Endothelial cell of umbilical vein (primary cell): ENCODE results near the gene KCTD17. TPM values are rescaled to one million over a fixed set of nuclear protein-coding genes. Genes with fewer than 3 reads are reported as not detected.

Experiments
- BruUV-seq: library from RNA; stranded (reverse); fragments of 400-500 nt; replicated peaks from 2 replicates; lab custom pipeline; 2021; lab: Mats Ljungman, UMichigan
- CTCF ChIA-PET: fragments of 300-600, 350-600 bp; sonication (Branson Sonifier 250); formaldehyde crosslinking; loops from one replicate; lab custom pipeline; 2021; ENCODE audit warnings: antibody characterized with exemption, inconsistent platforms; lab: Charles Lee
- POLR2A ChIA-PET: fragments of 300-600, 350-600 bp; sonication (Branson Sonifier 250); formaldehyde crosslinking; loops from one replicate; lab custom pipeline; 2021; ENCODE audit warnings: antibody characterized with exemption, inconsistent platforms; lab: Charles Lee
- DNase-seq: peaks from one replicate; pipeline ENCODE4 v3.0.0-alpha.2; 2011; ENCODE audit warnings: low read depth, low spot score
- FAIRE-seq: peaks from 2 replicates; lab custom pipeline; 2011; peaks lifted over from hg19 to GRCh38; lab: Jason Lieb, UNC
- H2AFZ ChIP-seq: 2 replicates; pipeline ENCODE4 v1.6.0; 2012; ENCODE audit warnings: low read depth, low read length, control low read depth, inconsistent platforms
- H3K27ac ChIP-seq: 2 replicates; pipeline ENCODE4 v1.5.1; 2011; ENCODE audit warnings: low read depth, mild to moderate bottlenecking, control low read depth, low read length, moderate library complexity; ENCODE audit not compliant: insufficient read depth
- H3K27me3 ChIP-seq, 2 experiments: 2 replicates each; pipeline versions ENCODE4 v1.6.0 to v1.6.1; 2011; ENCODE audit warnings: low read length in 2 of 2, mixed read lengths in 1 of 2; ENCODE audit not compliant: control insufficient read depth in 2 of 2, insufficient read depth in 2 of 2
- H3K36me3 ChIP-seq, 2 experiments: 2 replicates in 1 of 2; 3 replicates in 1 of 2; pipeline ENCODE4 v1.5.1; 2011; ENCODE audit warnings: low read length in 2 of 2, mild to moderate bottlenecking in 1 of 2, moderate library complexity in 1 of 2; ENCODE audit not compliant: control insufficient read depth in 2 of 2, insufficient read depth in 2 of 2; ENCODE audit errors: extremely low read depth in 1 of 2
- H3K4me1 ChIP-seq: 3 replicates; pipeline ENCODE4 v1.5.1; 2011; ENCODE audit warnings: mild to moderate bottlenecking, low read length; ENCODE audit not compliant: control insufficient read depth, insufficient read depth; ENCODE audit errors: extremely low read depth
- H3K4me2 ChIP-seq: 2 replicates; pipeline ENCODE4 v1.6.1; 2011; ENCODE audit warnings: low read length, control low read depth, mixed read lengths; ENCODE audit not compliant: insufficient read depth
- H3K4me3 ChIP-seq, 3 experiments: fragments of 200-600 bp in 1 of 3; sonication (generic), shearing (Covaris generic) in 1 of 3; replicated peaks in 1 of 3; 2 replicates each; pipeline ENCODE4 v1.5.1; 2011 to 2016; ENCODE audit warnings: control low read depth in 3 of 3, low read length in 3 of 3, mild to moderate bottlenecking in 2 of 3, inconsistent platforms in 1 of 3, low read depth in 1 of 3, moderate library complexity in 1 of 3; ENCODE audit not compliant: insufficient read depth in 1 of 3
- H3K79me2 ChIP-seq: 2 replicates; pipeline ENCODE4 v1.6.0; 2012; ENCODE audit warnings: low read length, inconsistent platforms; ENCODE audit not compliant: control insufficient read depth, insufficient read depth
- H3K9ac ChIP-seq: replicated peaks from 2 replicates; pipeline ENCODE3; 2011; ENCODE audit warnings: low read length, control low read depth; ENCODE audit not compliant: insufficient read depth; ENCODE audit errors: extremely low read depth
- H3K9me1 ChIP-seq: replicated peaks from 3 replicates; pipeline ENCODE4 v1.6.0; 2011; ENCODE audit warnings: mild to moderate bottlenecking, low read length; ENCODE audit not compliant: control insufficient read depth, insufficient read depth; ENCODE audit errors: extremely low read depth
- H3K9me3 ChIP-seq: replicated peaks from 2 replicates; pipeline ENCODE4 v1.5.1; 2012; ENCODE audit warnings: low read length, inconsistent platforms; ENCODE audit not compliant: control insufficient read depth, insufficient read depth
- H4K20me1 ChIP-seq: replicated peaks from 2 replicates; pipeline ENCODE3; 2011; ENCODE audit warnings: mild to moderate bottlenecking, low read length; ENCODE audit not compliant: control insufficient read depth, insufficient read depth; ENCODE audit errors: extremely low read depth
- CTCF ChIP-seq, 2 donors: IDR thresholded peaks; 1 replicate in 1 of 2; 2 replicates in 1 of 2; pipeline ENCODE4 v1.5.1; 2011; ENCODE audit warnings: low read length in 2 of 2, mild to moderate bottlenecking in 2 of 2, moderate library complexity in 2 of 2, control low read depth in 1 of 2, inconsistent platforms in 1 of 2, low read depth in 1 of 2; ENCODE audit not compliant: insufficient read depth in 1 of 2; ENCODE audit errors: extremely low read depth in 1 of 2
- EZH2 ChIP-seq: IDR thresholded peaks from 2 replicates; pipeline ENCODE4 v1.6.1; 2012; ENCODE audit warnings: borderline replicate concordance, low read depth, mild to moderate bottlenecking, moderate library complexity, low read length, inconsistent platforms; ENCODE audit not compliant: severe bottlenecking
- FOS ChIP-seq: IDR thresholded peaks from 2 replicates; pipeline ENCODE4 v1.6.1; 2011; ENCODE audit warnings: mild to moderate bottlenecking, low read length, moderate library complexity, borderline replicate concordance; ENCODE audit not compliant: insufficient read depth
- GATA2 ChIP-seq: IDR thresholded peaks from 2 replicates; pipeline ENCODE4 v1.7.0; 2011; ENCODE audit warnings: low read depth, mild to moderate bottlenecking, moderate library complexity, mixed read lengths, low read length; ENCODE audit not compliant: insufficient read length, insufficient read depth
- JUN ChIP-seq: IDR thresholded peaks from 2 replicates; pipeline ENCODE4 v1.6.1; 2011; ENCODE audit warnings: borderline replicate concordance, low read depth; ENCODE audit not compliant: insufficient read length, insufficient read depth
- MAX ChIP-seq: IDR thresholded peaks from 2 replicates; pipeline ENCODE4 v1.6.1; 2011; ENCODE audit not compliant: insufficient read depth, insufficient read length
- MYC ChIP-seq: IDR thresholded peaks from one replicate; pipeline ENCODE4 v1.6.1; 2011; ENCODE audit warnings: mild to moderate bottlenecking, low read depth, low read length
- POLR2A ChIP-seq: IDR thresholded peaks from 2 replicates; pipeline ENCODE4 v1.6.1; 2012; ENCODE audit warnings: low read depth, mild to moderate bottlenecking, control low read depth, low read length
- POLR2AphosphoS5 ChIP-seq: IDR thresholded peaks from 2 replicates; pipeline ENCODE4 v1.6.1; 2012; ENCODE audit warnings: low read depth, mild to moderate bottlenecking, control low read depth, low read length, moderate library complexity; ENCODE audit not compliant: insufficient read depth
- dilution Hi-C: fragments of 300-500 bp; cut with MboI; formaldehyde crosslinking; loops from one replicate; pipeline ENCODE4 v1.15.0; 2019; ENCODE audit warnings: low sequenced_read_pairs; ENCODE audit not compliant: extremely low pct_ligation_motif_present
- intact Hi-C: fragments of 100-400 bp; cut with micrococcal nuclease; formaldehyde crosslinking; loops from one replicate; pipeline ENCODE4 v1.10.0; 2022
- polyA plus RNA-seq, 4 experiments: library from polyadenylated mRNA; depleted of rRNA in 3 of 4; stranded (reverse) in 3 of 4; unstranded in 1 of 4; fragments of >200 nt; gene quantifications; 2 replicates each; pipeline versions ENCODE4 v1.2.1 to v1.2.3, GENCODE V29; 2011 to 2012; ENCODE audit warnings: missing spikeins in 1 of 4
- total RNA-seq: library from RNA; stranded (reverse); gene quantifications from 2 replicates; pipeline ENCODE4 v1.2.3, GENCODE V29; 2021

The KCTD17 gene
- total and polyA plus RNA-seq, 2 donors (not counting 3 experiments of a cell fraction or from before 2014, with no cell fraction given), result 59.2 to 73.0 TPM

DNA sequence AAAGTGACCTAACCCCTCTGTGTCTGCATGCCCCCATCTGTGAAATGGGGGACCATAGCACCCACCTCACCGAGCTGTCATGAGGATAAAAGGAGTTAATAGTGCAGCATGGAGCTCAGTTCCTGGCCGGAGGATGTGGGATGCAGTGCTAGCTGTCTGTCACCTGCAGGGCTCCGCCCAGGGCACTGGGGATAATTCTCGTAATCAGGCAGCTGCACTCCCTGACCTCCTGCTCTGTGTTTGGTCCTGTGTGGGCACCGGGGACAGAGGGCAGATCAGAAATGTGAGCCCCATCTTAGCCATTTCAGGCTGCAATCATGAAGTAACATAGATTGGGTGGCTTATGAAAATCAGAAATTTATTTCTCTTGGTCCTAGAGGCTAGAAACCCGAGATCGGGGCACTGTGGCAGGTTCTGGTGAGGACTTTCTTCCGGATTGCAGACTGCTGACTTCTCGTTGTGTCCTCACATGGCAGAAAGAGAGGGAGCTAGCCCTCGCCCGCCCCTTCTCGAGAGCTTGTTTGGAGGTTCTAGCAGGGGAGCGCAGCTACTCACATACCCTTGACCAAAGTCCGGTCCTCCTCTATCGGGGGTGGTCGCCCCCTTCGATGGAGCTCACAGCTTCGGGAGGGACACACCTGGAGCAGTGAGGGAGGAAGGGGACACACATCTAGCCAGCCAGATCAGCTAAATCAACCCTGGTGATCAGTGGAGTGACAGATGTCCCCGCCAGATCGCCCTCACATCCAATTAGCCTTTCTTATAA is 3.2 kb downstream of the KCTD17 start:
- BruUV-seq, result no TSS peak
- no peak overlapping the region for H2AFZ ChIP-seq
- no peak for DNase-seq
- ChIA-PET POLR2A (no interaction called here), CTCF (interaction anchor here (0.6 to 1.6 kb wide), 3 partner anchors 9 to 33 kb away, joined by 3 to 6 read pairs (median 4); no protein-coding TSS in a partner anchor)
- FAIRE-seq, result no peak
- H3K36me3 ChIP-seq, result peaks cover 3 to 34% of the 10 kb centered on the region in 2 experiments
- H3K79me2 ChIP-seq, result peaks cover 3% of the 10 kb centered on the region
- H3K4me2 ChIP-seq, result no peak overlapping the region
- H3K4me3 ChIP-seq, result no peak overlapping the region
- H3K9me3 ChIP-seq, result no peaks in the 10 kb centered on the region
- H3K4me1 ChIP-seq, result peaks cover 7% of the 10 kb centered on the region
- intact Hi-C loops (no loop called here), dilution Hi-C loops (no loop called here)
- no peak overlapping the region for H3K27ac ChIP-seq
- TF ChIP-seq FOS (no peak), JUN (no peak), EZH2 (no peak)
- H3K27me3 ChIP-seq, result no peaks in the 10 kb centered on the region
- no peaks in the 10 kb centered on the region for H4K20me1 ChIP-seq
- no peaks in the 10 kb centered on the region for H3K9me1 ChIP-seq
- H3K9ac ChIP-seq, result no peak overlapping the region

GRCh38 chr22:37056246-37056645 is 4.7 kb downstream of the KCTD17 start:
- no peak overlapping the region for H3K4me2 ChIP-seq
- H3K9me1 ChIP-seq, result no peaks in the 10 kb centered on the region
- no peak for FAIRE-seq
- H3K79me2 ChIP-seq, result peaks cover 3% of the 10 kb centered on the region
- peaks cover 7% of the 10 kb centered on the region for H3K4me1 ChIP-seq
- no peaks in the 10 kb centered on the region for H3K27me3 ChIP-seq
- no peak overlapping the region for H3K27ac ChIP-seq
- H4K20me1 ChIP-seq, result no peaks in the 10 kb centered on the region
- no peak overlapping the region for H2AFZ ChIP-seq
- H3K36me3 ChIP-seq, result peaks cover 3 to 44% of the 10 kb centered on the region in 2 experiments
- no peaks in the 10 kb centered on the region for H3K9me3 ChIP-seq
- H3K4me3 ChIP-seq, result no peak overlapping the region
- dilution Hi-C loops, result no loop called here
- CTCF ChIA-PET, result interaction anchor here (1.2 kb wide), 1 partner anchor 34 kb away, joined by 4 read pairs; no protein-coding TSS in a partner anchor
- TF ChIP-seq CTCF (IDR thresholded peaks at IDR 0.05; ENCODE audit: extremely low read depth in 1 of 2, insufficient read depth in 1 of 2, low read depth in 1 of 2, low read length in 2 of 2), result no peak
- TF ChIP-seq MAX, result no peak
- TF ChIP-seq JUN, result no peak
- no peak for TF ChIP-seq GATA2
- TF ChIP-seq EZH2, result no peak
- no peak for TF ChIP-seq POLR2A
- no peak for TF ChIP-seq POLR2AphosphoS5
- TF ChIP-seq FOS, result no peak
- no peak for TF ChIP-seq MYC
- BruUV-seq, result no TSS peak
- no peak overlapping the region for H3K9ac ChIP-seq
- no peak for DNase-seq
- POLR2A ChIA-PET, result no interaction called here
- intact Hi-C loops, result no loop called here
